GM13977 (cell line): Measurements from ENCODE around the gene SYNJ2.

ENCODE experiments used
- DNase-seq: peaks from one replicate; pipeline ENCODE4 v3.0.0; 2012; ENCODE audit warnings: low spot score
- in situ Hi-C: fragments of 300-500 bp; cut with MboI; formaldehyde crosslinking; loops from one replicate; pipeline ENCODE4 v1.12.0; 2022; ENCODE audit warnings: low sequenced_read_pairs, low pct_unique_long_range_greater_than_20kb, mixed read lengths, inconsistent platforms; ENCODE audit not compliant: unreplicated experiment
- TF ChIP-seq, protein P1 (sequence below): IDR thresholded peaks from 2 replicates; pipeline ENCODE4 v1.5.1; 2012; ENCODE audit warnings: mild to moderate bottlenecking, control low read depth; ENCODE audit not compliant: insufficient read depth; ENCODE audit errors: extremely low read depth, missing control alignments

Gene SYNJ2

DNA sequence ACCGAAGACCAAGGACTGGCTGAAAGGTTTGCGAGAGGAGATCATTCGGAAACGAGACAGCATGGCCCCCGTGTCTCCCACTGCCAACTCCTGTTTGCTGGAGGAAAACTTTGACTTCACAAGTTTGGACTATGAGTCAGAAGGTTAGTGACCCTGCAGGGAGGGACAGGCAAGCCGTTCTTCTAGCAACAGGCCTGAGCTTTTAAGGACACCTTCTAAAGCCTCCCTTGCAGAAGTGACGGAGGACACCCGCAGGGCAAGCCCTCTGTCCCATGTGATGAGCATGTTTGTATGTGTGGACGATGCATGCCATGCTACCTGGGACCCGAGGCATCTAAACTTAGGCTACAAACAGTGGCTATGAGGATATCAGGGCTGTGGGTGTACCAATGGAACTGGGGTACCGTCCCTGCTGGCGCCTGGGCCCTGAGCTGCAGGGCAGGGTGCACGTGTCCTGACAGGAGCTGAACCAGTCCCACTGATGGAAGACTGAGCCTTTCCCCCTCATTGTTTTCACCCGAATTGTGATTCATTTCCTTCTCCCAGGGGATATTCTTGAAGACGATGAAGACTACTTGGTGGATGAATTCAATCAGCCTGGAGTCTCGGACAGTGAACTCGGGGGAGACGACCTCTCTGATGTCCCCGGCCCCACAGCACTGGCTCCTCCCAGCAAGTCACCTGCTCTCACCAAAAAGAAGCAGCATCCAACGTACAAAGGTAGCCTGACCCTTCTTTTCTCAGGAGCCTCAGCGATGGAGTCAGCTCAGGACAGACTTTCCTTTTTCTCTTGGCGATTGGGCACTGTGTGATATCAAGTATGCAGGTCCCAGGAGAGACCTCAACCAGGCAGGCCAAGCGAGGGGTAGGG lies 102.0 kb downstream of the SYNJ2 start:
- in situ Hi-C loops: no loop called here

DNA sequence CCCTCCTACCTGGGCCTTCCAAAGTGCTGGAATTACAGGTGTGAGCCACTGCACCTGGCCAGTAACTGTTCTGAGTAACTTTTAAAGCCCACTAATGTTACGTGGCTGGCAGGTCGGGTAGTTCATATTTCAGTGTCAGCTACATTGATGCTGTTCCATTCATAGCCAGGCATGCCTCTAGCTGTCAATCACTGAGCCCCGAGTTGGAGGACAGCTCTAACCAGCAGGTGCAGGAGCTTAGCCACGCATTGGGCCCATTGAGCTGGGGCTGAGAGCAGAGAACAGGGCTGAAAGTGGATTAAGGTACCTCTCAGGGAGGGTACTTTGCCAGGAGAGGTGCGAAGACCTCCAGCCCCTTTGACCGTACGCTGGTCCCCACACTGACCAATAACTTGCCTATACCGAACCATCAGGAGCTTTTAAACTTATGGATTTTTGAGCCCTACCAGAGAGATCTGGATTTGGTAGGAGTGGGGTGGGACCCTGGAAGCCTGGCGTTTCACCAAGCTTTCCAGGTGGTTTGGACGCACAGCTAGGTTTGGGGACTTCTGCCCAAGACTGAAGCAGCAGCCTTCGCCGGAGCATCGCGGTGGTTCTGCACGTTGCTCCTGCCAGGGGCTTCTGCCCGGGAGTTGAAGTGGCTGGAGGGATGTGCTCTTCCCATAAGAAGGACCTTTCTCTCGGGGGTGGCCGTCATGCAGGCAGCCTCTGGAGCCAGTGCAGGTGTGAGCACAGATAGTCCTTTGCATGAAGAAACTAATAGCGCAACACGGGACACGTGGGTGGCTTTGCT lies 103.8 kb downstream of the SYNJ2 start:
- no peak for DNase-seq
- in situ Hi-C loops: no loop called here

More for the DNA sequence above, 102.0 kb downstream of the SYNJ2 start:
- TF ChIP-seq, protein P1, sequence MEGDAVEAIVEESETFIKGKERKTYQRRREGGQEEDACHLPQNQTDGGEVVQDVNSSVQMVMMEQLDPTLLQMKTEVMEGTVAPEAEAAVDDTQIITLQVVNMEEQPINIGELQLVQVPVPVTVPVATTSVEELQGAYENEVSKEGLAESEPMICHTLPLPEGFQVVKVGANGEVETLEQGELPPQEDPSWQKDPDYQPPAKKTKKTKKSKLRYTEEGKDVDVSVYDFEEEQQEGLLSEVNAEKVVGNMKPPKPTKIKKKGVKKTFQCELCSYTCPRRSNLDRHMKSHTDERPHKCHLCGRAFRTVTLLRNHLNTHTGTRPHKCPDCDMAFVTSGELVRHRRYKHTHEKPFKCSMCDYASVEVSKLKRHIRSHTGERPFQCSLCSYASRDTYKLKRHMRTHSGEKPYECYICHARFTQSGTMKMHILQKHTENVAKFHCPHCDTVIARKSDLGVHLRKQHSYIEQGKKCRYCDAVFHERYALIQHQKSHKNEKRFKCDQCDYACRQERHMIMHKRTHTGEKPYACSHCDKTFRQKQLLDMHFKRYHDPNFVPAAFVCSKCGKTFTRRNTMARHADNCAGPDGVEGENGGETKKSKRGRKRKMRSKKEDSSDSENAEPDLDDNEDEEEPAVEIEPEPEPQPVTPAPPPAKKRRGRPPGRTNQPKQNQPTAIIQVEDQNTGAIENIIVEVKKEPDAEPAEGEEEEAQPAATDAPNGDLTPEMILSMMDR: no peak
- DNase-seq: no peak

DNA sequence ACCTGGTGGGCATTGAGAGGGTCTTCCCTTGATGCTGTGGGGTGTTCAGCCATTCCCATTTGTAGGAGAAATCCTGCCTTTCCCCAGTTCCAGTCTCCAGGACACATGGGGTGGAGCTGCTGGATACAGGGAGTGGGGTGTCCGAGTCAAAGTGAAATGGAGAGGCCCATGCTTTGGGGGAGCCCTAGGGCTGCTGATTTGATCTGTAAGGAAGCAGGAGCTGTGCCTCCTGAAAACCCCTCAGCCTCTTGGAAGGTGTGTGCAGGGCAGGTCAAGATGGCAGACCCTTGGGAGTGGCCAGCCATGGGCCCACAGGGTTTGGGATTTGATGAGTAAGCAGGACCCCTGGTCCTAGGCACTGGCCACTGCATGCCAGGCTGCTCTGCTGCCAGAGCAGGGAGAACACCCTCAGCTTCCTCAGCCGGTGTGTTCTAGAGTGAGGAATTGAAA lies 104.4 kb downstream of the SYNJ2 start:
- in situ Hi-C loops: no loop called here
- DNase-seq: peak; percentile 5
- TF ChIP-seq, protein P1: no peak

More for the DNA sequence above, 103.8 kb downstream of the SYNJ2 start:
- TF ChIP-seq, protein P1: no peak

DNA sequence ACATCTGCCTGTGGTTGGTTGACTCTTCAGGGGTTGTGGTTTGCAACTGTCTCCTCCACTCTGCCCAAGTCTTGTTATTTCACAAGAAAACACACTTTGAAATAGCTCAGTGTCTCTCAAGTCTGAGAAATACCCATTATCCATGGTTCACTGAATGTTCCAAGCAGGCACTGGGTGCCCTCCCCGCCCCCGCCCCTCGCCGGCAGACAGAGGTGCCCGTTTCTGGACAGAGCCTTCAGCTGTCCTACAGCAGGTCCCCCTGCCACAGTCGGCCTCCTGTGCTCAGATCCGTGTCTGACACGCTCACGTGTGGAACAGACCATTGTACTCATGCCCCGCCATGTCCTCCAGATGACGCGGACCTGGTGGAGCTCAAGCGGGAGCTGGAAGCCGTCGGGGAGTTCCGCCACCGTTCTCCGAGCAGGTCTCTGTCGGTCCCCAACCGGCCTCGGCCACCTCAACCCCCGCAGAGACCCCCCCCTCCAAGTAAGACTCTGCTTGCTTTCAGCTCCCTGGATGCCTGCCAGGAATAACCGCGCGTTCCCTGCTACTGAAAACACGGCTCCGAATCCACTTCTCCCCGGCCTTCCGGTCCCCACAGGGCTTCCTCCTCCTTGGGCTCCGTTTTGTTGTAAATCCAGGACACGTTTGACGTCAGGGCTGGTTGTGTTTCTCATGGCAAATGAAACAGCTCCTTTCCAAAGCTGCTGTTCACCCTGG lies 105.0 kb downstream of the SYNJ2 start:
- in situ Hi-C loops: no loop called here
- TF ChIP-seq, protein P1: no peak
- DNase-seq: peak; percentile 53

DNA sequence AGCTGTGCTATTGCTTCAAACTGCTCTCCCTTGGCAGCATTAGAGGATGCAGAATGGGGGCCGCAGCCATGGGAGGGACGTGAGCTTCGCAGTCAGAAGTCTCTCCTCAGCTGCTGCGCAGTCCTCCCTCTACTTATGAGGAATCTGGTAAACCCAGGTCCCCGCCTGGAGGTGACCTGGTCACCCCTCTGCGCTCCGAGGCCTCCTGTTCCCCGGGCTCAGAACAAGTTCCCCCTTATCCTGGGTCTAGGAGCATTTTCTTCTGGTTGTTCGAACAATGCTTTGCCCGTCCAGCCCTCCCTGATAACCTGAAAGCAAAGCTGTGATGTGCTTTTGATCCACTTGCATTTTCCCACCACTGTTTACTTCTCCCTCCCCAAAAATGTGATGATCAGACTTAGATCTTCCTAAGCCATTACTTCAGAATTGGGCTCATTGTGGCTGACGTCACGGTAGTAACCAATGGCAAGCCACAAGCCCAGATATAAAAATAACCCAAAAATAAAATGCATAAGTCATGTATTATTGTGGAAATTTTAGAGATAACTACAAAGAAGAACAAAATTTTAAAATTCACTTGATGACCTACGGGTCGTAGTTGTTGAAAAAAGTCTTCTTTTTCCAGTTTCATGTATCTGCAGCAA lies 105.7 kb downstream of the SYNJ2 start:
- in situ Hi-C loops: no loop called here
- DNase-seq: no peak
- TF ChIP-seq, protein P1: no peak

DNA sequence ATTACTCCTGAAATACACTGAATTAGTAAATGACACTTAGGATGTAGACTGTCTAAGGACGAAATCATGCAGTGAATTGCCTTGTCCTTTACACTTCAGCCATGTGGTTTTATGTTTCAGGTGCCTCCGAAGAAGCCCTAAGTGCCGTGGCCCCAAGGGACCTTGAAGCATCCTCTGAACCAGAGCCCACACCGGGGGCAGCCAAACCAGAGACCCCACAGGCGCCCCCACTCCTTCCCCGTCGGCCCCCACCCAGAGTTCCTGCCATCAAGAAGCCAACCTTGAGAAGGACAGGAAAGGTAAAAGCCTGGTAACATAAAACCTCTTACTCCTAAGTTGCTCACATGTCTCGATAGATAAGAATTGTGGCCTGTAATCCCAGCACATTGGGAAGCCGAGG lies 111.1 kb downstream of the SYNJ2 start:
- TF ChIP-seq, protein P1: no peak
- in situ Hi-C loops: no loop called here
- DNase-seq: no peak
